Endothelial cell of umbilical vein (primary cell): ENCODE results near the gene TMEM92. TPM values are rescaled to one million over a fixed set of nuclear protein-coding genes. Genes with fewer than 3 reads are reported as not detected.

Source experiments
- BruUV-seq: library from RNA; stranded (reverse); fragments of 400-500 nt; replicated peaks from 2 replicates; lab custom pipeline; 2021; lab: Mats Ljungman, UMichigan
- CTCF ChIA-PET: fragments of 300-600, 350-600 bp; sonication (Branson Sonifier 250); formaldehyde crosslinking; loops from one replicate; lab custom pipeline; 2021; ENCODE audit warnings: antibody characterized with exemption, inconsistent platforms; lab: Charles Lee
- POLR2A ChIA-PET: fragments of 300-600, 350-600 bp; sonication (Branson Sonifier 250); formaldehyde crosslinking; loops from one replicate; lab custom pipeline; 2021; ENCODE audit warnings: antibody characterized with exemption, inconsistent platforms; lab: Charles Lee
- DNase-seq: peaks from one replicate; pipeline ENCODE4 v3.0.0-alpha.2; 2011; ENCODE audit warnings: low read depth, low spot score
- FAIRE-seq: peaks from 2 replicates; lab custom pipeline; 2011; peaks lifted over from hg19 to GRCh38; lab: Jason Lieb, UNC
- H2AFZ ChIP-seq: 2 replicates; pipeline ENCODE4 v1.6.0; 2012; ENCODE audit warnings: low read depth, low read length, control low read depth, inconsistent platforms
- H3K27ac ChIP-seq: 2 replicates; pipeline ENCODE4 v1.5.1; 2011; ENCODE audit warnings: low read depth, mild to moderate bottlenecking, control low read depth, low read length, moderate library complexity; ENCODE audit not compliant: insufficient read depth
- H3K27me3 ChIP-seq, 2 experiments: 2 replicates each; pipeline versions ENCODE4 v1.6.0 to v1.6.1; 2011; ENCODE audit warnings: low read length in 2 of 2, mixed read lengths in 1 of 2; ENCODE audit not compliant: control insufficient read depth in 2 of 2, insufficient read depth in 2 of 2
- H3K36me3 ChIP-seq, 2 experiments: 2 replicates in 1 of 2; 3 replicates in 1 of 2; pipeline ENCODE4 v1.5.1; 2011; ENCODE audit warnings: low read length in 2 of 2, mild to moderate bottlenecking in 1 of 2, moderate library complexity in 1 of 2; ENCODE audit not compliant: control insufficient read depth in 2 of 2, insufficient read depth in 2 of 2; ENCODE audit errors: extremely low read depth in 1 of 2
- H3K4me1 ChIP-seq: 3 replicates; pipeline ENCODE4 v1.5.1; 2011; ENCODE audit warnings: mild to moderate bottlenecking, low read length; ENCODE audit not compliant: control insufficient read depth, insufficient read depth; ENCODE audit errors: extremely low read depth
- H3K4me2 ChIP-seq: 2 replicates; pipeline ENCODE4 v1.6.1; 2011; ENCODE audit warnings: low read length, control low read depth, mixed read lengths; ENCODE audit not compliant: insufficient read depth
- H3K4me3 ChIP-seq, 3 experiments: fragments of 200-600 bp in 1 of 3; sonication (generic), shearing (Covaris generic) in 1 of 3; replicated peaks in 1 of 3; 2 replicates each; pipeline ENCODE4 v1.5.1; 2011 to 2016; ENCODE audit warnings: control low read depth in 3 of 3, low read length in 3 of 3, mild to moderate bottlenecking in 2 of 3, inconsistent platforms in 1 of 3, low read depth in 1 of 3, moderate library complexity in 1 of 3; ENCODE audit not compliant: insufficient read depth in 1 of 3
- H3K79me2 ChIP-seq: 2 replicates; pipeline ENCODE4 v1.6.0; 2012; ENCODE audit warnings: low read length, inconsistent platforms; ENCODE audit not compliant: control insufficient read depth, insufficient read depth
- H3K9ac ChIP-seq: replicated peaks from 2 replicates; pipeline ENCODE3; 2011; ENCODE audit warnings: low read length, control low read depth; ENCODE audit not compliant: insufficient read depth; ENCODE audit errors: extremely low read depth
- H3K9me1 ChIP-seq: replicated peaks from 3 replicates; pipeline ENCODE4 v1.6.0; 2011; ENCODE audit warnings: mild to moderate bottlenecking, low read length; ENCODE audit not compliant: control insufficient read depth, insufficient read depth; ENCODE audit errors: extremely low read depth
- H3K9me3 ChIP-seq: replicated peaks from 2 replicates; pipeline ENCODE4 v1.5.1; 2012; ENCODE audit warnings: low read length, inconsistent platforms; ENCODE audit not compliant: control insufficient read depth, insufficient read depth
- H4K20me1 ChIP-seq: replicated peaks from 2 replicates; pipeline ENCODE3; 2011; ENCODE audit warnings: mild to moderate bottlenecking, low read length; ENCODE audit not compliant: control insufficient read depth, insufficient read depth; ENCODE audit errors: extremely low read depth
- CTCF ChIP-seq, 2 donors: IDR thresholded peaks; 1 replicate in 1 of 2; 2 replicates in 1 of 2; pipeline ENCODE4 v1.5.1; 2011; ENCODE audit warnings: low read length in 2 of 2, mild to moderate bottlenecking in 2 of 2, moderate library complexity in 2 of 2, control low read depth in 1 of 2, inconsistent platforms in 1 of 2, low read depth in 1 of 2; ENCODE audit not compliant: insufficient read depth in 1 of 2; ENCODE audit errors: extremely low read depth in 1 of 2
- EZH2 ChIP-seq: IDR thresholded peaks from 2 replicates; pipeline ENCODE4 v1.6.1; 2012; ENCODE audit warnings: borderline replicate concordance, low read depth, mild to moderate bottlenecking, moderate library complexity, low read length, inconsistent platforms; ENCODE audit not compliant: severe bottlenecking
- FOS ChIP-seq: IDR thresholded peaks from 2 replicates; pipeline ENCODE4 v1.6.1; 2011; ENCODE audit warnings: mild to moderate bottlenecking, low read length, moderate library complexity, borderline replicate concordance; ENCODE audit not compliant: insufficient read depth
- GATA2 ChIP-seq: IDR thresholded peaks from 2 replicates; pipeline ENCODE4 v1.7.0; 2011; ENCODE audit warnings: low read depth, mild to moderate bottlenecking, moderate library complexity, mixed read lengths, low read length; ENCODE audit not compliant: insufficient read length, insufficient read depth
- JUN ChIP-seq: IDR thresholded peaks from 2 replicates; pipeline ENCODE4 v1.6.1; 2011; ENCODE audit warnings: borderline replicate concordance, low read depth; ENCODE audit not compliant: insufficient read length, insufficient read depth
- MAX ChIP-seq: IDR thresholded peaks from 2 replicates; pipeline ENCODE4 v1.6.1; 2011; ENCODE audit not compliant: insufficient read depth, insufficient read length
- MYC ChIP-seq: IDR thresholded peaks from one replicate; pipeline ENCODE4 v1.6.1; 2011; ENCODE audit warnings: mild to moderate bottlenecking, low read depth, low read length
- POLR2A ChIP-seq: IDR thresholded peaks from 2 replicates; pipeline ENCODE4 v1.6.1; 2012; ENCODE audit warnings: low read depth, mild to moderate bottlenecking, control low read depth, low read length
- POLR2AphosphoS5 ChIP-seq: IDR thresholded peaks from 2 replicates; pipeline ENCODE4 v1.6.1; 2012; ENCODE audit warnings: low read depth, mild to moderate bottlenecking, control low read depth, low read length, moderate library complexity; ENCODE audit not compliant: insufficient read depth
- dilution Hi-C: fragments of 300-500 bp; cut with MboI; formaldehyde crosslinking; loops from one replicate; pipeline ENCODE4 v1.15.0; 2019; ENCODE audit warnings: low sequenced_read_pairs; ENCODE audit not compliant: extremely low pct_ligation_motif_present
- intact Hi-C: fragments of 100-400 bp; cut with micrococcal nuclease; formaldehyde crosslinking; loops from one replicate; pipeline ENCODE4 v1.10.0; 2022
- polyA plus RNA-seq, 4 experiments: library from polyadenylated mRNA; depleted of rRNA in 3 of 4; stranded (reverse) in 3 of 4; unstranded in 1 of 4; fragments of >200 nt; gene quantifications; 2 replicates each; pipeline versions ENCODE4 v1.2.1 to v1.2.3, GENCODE V29; 2011 to 2012; ENCODE audit warnings: missing spikeins in 1 of 4
- total RNA-seq: library from RNA; stranded (reverse); gene quantifications from 2 replicates; pipeline ENCODE4 v1.2.3, GENCODE V29; 2021

Gene TMEM92
- total and polyA plus RNA-seq, 2 donors (not counting 3 experiments of a cell fraction or from before 2014, with no cell fraction given), result 0.03 TPM; not detected in 1

GRCh38 chr17:50260501-50260911 lies 13.8 kb upstream of the TMEM92 start:
- ChIA-PET CTCF (interaction anchor here (0.7 kb wide), 1 partner anchor 60 kb away, joined by 3 read pairs; no protein-coding TSS in a partner anchor), POLR2A (no interaction called here)
- Histone ChIP-seq H3K9me3 (no peaks in the 10 kb centered on the region), H4K20me1 (no peaks in the 10 kb centered on the region), H3K9ac (no peak overlapping the region), H3K27me3 (peaks cover 4 to 11% of the 10 kb centered on the region in 2 experiments), H3K4me3 (no peak overlapping the region), H3K9me1 (no peaks in the 10 kb centered on the region), H3K79me2 (no peaks in the 10 kb centered on the region), H2AFZ (no peak overlapping the region), H3K4me1 (no peaks in the 10 kb centered on the region), H3K36me3 (no peaks in the 10 kb centered on the region), H3K27ac (no peak overlapping the region), H3K4me2 (no peak overlapping the region)
- no peak for FAIRE-seq
- no TSS peak for BruUV-seq
- dilution Hi-C loops (no loop called here), intact Hi-C loops (loop anchor here (10.0 kb wide), 1 partner anchor 146 kb away; no protein-coding TSS in a partner anchor)
- DNase-seq, result no peak
- TF ChIP-seq POLR2AphosphoS5 (no peak), EZH2 (no peak), MAX (no peak)

- intact Hi-C loops, result loop anchor here (10.0 kb wide), 1 partner anchor 146 kb away; no protein-coding TSS in a partner anchor
- FAIRE-seq, result no peak
These were observed 13.0 kb upstream of the TMEM92 start for GRCh38 chr17:50261051-50261915.

More at GRCh38 chr17:50261051-50261915, 13.0 kb upstream of the TMEM92 start:
- ChIA-PET CTCF (interaction anchor here (0.7 to 1.2 kb wide), 2 partner anchors 10 to 61 kb away, joined by 3 read pairs; no protein-coding TSS in a partner anchor), POLR2A (no interaction called here)
- TF ChIP-seq JUN, result no peak
- no peak for TF ChIP-seq EZH2
- TF ChIP-seq GATA2, result no peak
- TF ChIP-seq MAX, result no peak
- no peak for TF ChIP-seq POLR2AphosphoS5
- TF ChIP-seq CTCF (IDR thresholded peaks at IDR 0.05; ENCODE audit: extremely low read depth in 1 of 2, insufficient read depth in 1 of 2, low read depth in 1 of 2, low read length in 2 of 2), result no peak
- TF ChIP-seq FOS, result no peak
- TF ChIP-seq MYC, result no peak
- no peak for TF ChIP-seq POLR2A
- Histone ChIP-seq H2AFZ (no peak overlapping the region), H3K4me3 (no peak overlapping the region), H4K20me1 (no peaks in the 10 kb centered on the region), H3K36me3 (no peaks in the 10 kb centered on the region), H3K9me3 (no peaks in the 10 kb centered on the region), H3K79me2 (no peaks in the 10 kb centered on the region), H3K27me3 (peaks cover 4 to 11% of the 10 kb centered on the region in 2 experiments), H3K9me1 (no peaks in the 10 kb centered on the region), H3K9ac (no peak overlapping the region), H3K4me1 (no peaks in the 10 kb centered on the region), H3K4me2 (no peak overlapping the region), H3K27ac (no peak overlapping the region)
- dilution Hi-C loops, result no loop called here
- no peak for DNase-seq
- no TSS peak for BruUV-seq
